GM21576 (cell line): Measurements from ENCODE around the gene SCARF2.
"Not testable (repeated sequence)": the region's sequence is repeated elsewhere in the genome, so short reads cannot be mapped to it uniquely, and the experiment has no call there.

Experiments used
- ATAC-seq: cut with Tn5 transposase; IDR thresholded peaks from one replicate; pipeline ENCODE4 v1.9.1; 2021; ENCODE audit warnings: mild to moderate bottlenecking, moderate library complexity; ENCODE audit not compliant: unreplicated experiment

The SCARF2 gene

GRCh38 chr22:20396639-20397038 lies 41.0 kb downstream of the SCARF2 start:
- no peak for ATAC-seq

GRCh38 chr22:20395907-20396287 lies 41.7 kb downstream of the SCARF2 start:
- no peak for ATAC-seq

- no peak for ATAC-seq
Measured at GRCh38 chr22:20395181-20395906, 42.3 kb downstream of the SCARF2 start.

GRCh38 chr22:20393705-20394476 lies 43.7 kb downstream of the SCARF2 start, which contains the start of gene ZNF74:
Gene ZNF74 (plus strand): TSS chr22:20394151. CDS start chr22:20394629, 478 bp downstream.
- ATAC-seq = no peak

- no peak for ATAC-seq
Measured at GRCh38 chr22:20392983-20393704, 44.5 kb downstream of the SCARF2 start.

GRCh38 chr22:20392365-20392881 lies 45.2 kb downstream of the SCARF2 start:
- not testable (repeated sequence) for ATAC-seq

GRCh38 chr22:20391222-20391621 lies 46.4 kb downstream of the SCARF2 start:
- ATAC-seq = no peak

GRCh38 chr22:20390394-20390907 lies 47.2 kb downstream of the SCARF2 start:
- no peak for ATAC-seq

GRCh38 chr22:20389288-20389687 lies 48.3 kb downstream of the SCARF2 start:
- no peak for ATAC-seq

GRCh38 chr22:20388200-20388599 lies 49.4 kb downstream of the SCARF2 start:
- no peak for ATAC-seq

- ATAC-seq = no peak
Measured at GRCh38 chr22:20386972-20387371, 50.7 kb downstream of the SCARF2 start.

GRCh38 chr22:20386336-20386735 lies 51.3 kb downstream of the SCARF2 start:
- no peak for ATAC-seq

- ATAC-seq = no peak
Measured at GRCh38 chr22:20384865-20385264, 52.8 kb downstream of the SCARF2 start.

GRCh38 chr22:20384171-20384570 lies 53.5 kb downstream of the SCARF2 start:
- no peak for ATAC-seq

- ATAC-seq = no peak
Measured at GRCh38 chr22:20383538-20383937, 54.1 kb downstream of the SCARF2 start.

GRCh38 chr22:20380486-20380885 lies 57.1 kb downstream of the SCARF2 start:
- ATAC-seq = no peak

GRCh38 chr22:20378684-20379083 lies 58.9 kb downstream of the SCARF2 start:
- ATAC-seq = not testable (repeated sequence)

GRCh38 chr22:20378110-20378509 lies 59.5 kb downstream of the SCARF2 start:
- ATAC-seq = no peak

- ATAC-seq = not testable (repeated sequence)
Measured at GRCh38 chr22:20376983-20377382, 60.6 kb downstream of the SCARF2 start.

GRCh38 chr22:20376281-20376680 lies 61.3 kb downstream of the SCARF2 start:
- not testable (repeated sequence) for ATAC-seq
